Measurements from ENCODE around the gene RBL2. TPM values are rescaled to one million over a fixed set of nuclear protein-coding genes. Genes with fewer than 3 reads are reported as not detected.

Gene RBL2
- total RNA-seq, 1 donor from 2014 or later = 28.5 TPM

DNA sequence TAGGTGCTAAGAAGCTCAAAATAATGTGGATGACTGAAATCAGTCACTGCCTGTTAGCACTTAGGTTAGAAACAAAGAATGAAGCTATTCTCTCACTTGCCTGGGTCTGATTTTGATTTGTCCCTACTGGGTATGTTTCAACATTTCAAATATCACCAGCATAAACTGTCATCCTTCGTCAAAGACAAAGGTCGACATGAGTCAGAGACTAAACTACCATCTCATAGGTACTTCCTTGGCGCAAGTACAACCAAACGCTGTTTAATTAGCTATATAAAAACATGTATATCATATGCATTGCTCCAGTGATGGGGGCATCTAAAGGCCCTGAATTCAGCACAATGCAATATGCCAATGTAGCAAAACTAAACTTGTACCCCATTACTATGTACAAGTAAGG is 64.7 kb downstream of the RBL2 start:
- no peak for TF ChIP-seq CTCF (IDR thresholded peaks at IDR 0.05)
- Mint-ChIP-seq H3K27me3 (ENCODE audit: low read depth) (no peaks in the 10 kb centered on the region), H3K27ac (ENCODE audit: unreplicated experiment) (no peak overlapping the region), H3K4me1 (ENCODE audit: low read depth) (peaks cover 22% of the 10 kb centered on the region), H3K36me3 (ENCODE audit: low read depth) (peaks cover 24% of the 10 kb centered on the region), H3K9me3 (ENCODE audit: low read depth) (no peaks in the 10 kb centered on the region), H3K4me3 (ENCODE audit: unreplicated experiment) (no peak overlapping the region)
- no peak for DNase-seq (ENCODE audit: low spot score)

GRCh38 chr16:53501216-53501859 is 67.1 kb downstream of the RBL2 start:
- Mint-ChIP-seq H3K27me3 (ENCODE audit: low read depth) (no peaks in the 10 kb centered on the region), H3K36me3 (ENCODE audit: low read depth) (peaks cover 8% of the 10 kb centered on the region), H3K9me3 (ENCODE audit: low read depth) (no peaks in the 10 kb centered on the region), H3K4me1 (ENCODE audit: low read depth) (peaks cover 30% of the 10 kb centered on the region), H3K4me3 (ENCODE audit: unreplicated experiment) (peak overlapping the region; percentile 96), H3K27ac (ENCODE audit: unreplicated experiment) (peak overlapping the region; percentile 67)
- TF ChIP-seq CTCF (IDR thresholded peaks at IDR 0.05) = no peak
- no peak for DNase-seq (ENCODE audit: low spot score)

- peak within 1 kb of the TSS; percentile 96 for H3K4me3 Mint-ChIP-seq (ENCODE audit: unreplicated experiment)
- H3K36me3 Mint-ChIP-seq (ENCODE audit: low read depth) = peaks cover 5% of the 10 kb centered on the region
- no peak for TF ChIP-seq CTCF (IDR thresholded peaks at IDR 0.05)
- H3K27me3 Mint-ChIP-seq (ENCODE audit: low read depth) = no peaks in the 10 kb centered on the region
- no peaks in the 10 kb centered on the region for H3K9me3 Mint-ChIP-seq (ENCODE audit: low read depth)
- H3K4me1 Mint-ChIP-seq (ENCODE audit: low read depth) = peaks cover 30% of the 10 kb centered on the region
- DNase-seq (ENCODE audit: low spot score) = no peak
- peak within 1 kb of the TSS; percentile 95 for H3K27ac Mint-ChIP-seq (ENCODE audit: unreplicated experiment)
Measured at GRCh38 chr16:53502331-53503269, 68.3 kb downstream of the RBL2 start, which contains the start of gene AKTIP. TSS of gene AKTIP (minus strand) at chr16:53503209. CDS start at chr16:53500259, 2,950 bp downstream.

GRCh38 chr16:53503270-53503923 is 69.1 kb downstream of the RBL2 start:
- no peaks in the 10 kb centered on the region for H3K9me3 Mint-ChIP-seq (ENCODE audit: low read depth)
- peaks cover 5% of the 10 kb centered on the region for H3K36me3 Mint-ChIP-seq (ENCODE audit: low read depth)
- TF ChIP-seq CTCF (IDR thresholded peaks at IDR 0.05) = no peak
- H3K27me3 Mint-ChIP-seq (ENCODE audit: low read depth) = no peaks in the 10 kb centered on the region
- peaks cover 30% of the 10 kb centered on the region for H3K4me1 Mint-ChIP-seq (ENCODE audit: low read depth)
- H3K4me3 Mint-ChIP-seq (ENCODE audit: unreplicated experiment) = peak overlapping the region; percentile 85
- DNase-seq (ENCODE audit: low spot score) = peak; percentile 100
- peak overlapping the region; percentile 94 for H3K27ac Mint-ChIP-seq (ENCODE audit: unreplicated experiment)
